Measurements from ENCODE around the gene COL27A1. TPM values are rescaled to one million over a fixed set of nuclear protein-coding genes. Genes with fewer than 3 reads are reported as not detected.

COL27A1 gene
- total and polyA plus RNA-seq, 2 experiments from 2014 or later: 10.5 to 18.0 TPM

- Histone ChIP-seq H3K27me3 (ENCODE audit: insufficient read depth) (peaks cover 42% of the 10 kb centered on the region), H2AFZ (0 out of 2 replicates have a peak overlapping the region, but pooled peaks have one; percentile 14), H3K27ac (ENCODE audit: low read depth) (no peak overlapping the region), H3F3A (replicated peaks; ENCODE audit: low read depth) (no peaks in the 10 kb centered on the region), H3K4me1 (ENCODE audit: insufficient read depth) (peaks cover 32% of the 10 kb centered on the region), H3K36me3 (ENCODE audit: insufficient read depth) (no peaks in the 10 kb centered on the region), H3K79me2 (replicated peaks; ENCODE audit: insufficient read depth) (peaks cover 30% of the 10 kb centered on the region), H3K4me3 (peak overlapping the region; percentile 84), H3K9me2 (ENCODE audit: insufficient read depth) (no peaks in the 10 kb centered on the region), H3K4me2 (peak overlapping the region; percentile 100), H4K20me1 (replicated peaks; ENCODE audit: insufficient read depth) (peaks cover 19% of the 10 kb centered on the region)
- Mint-ChIP-seq H3K27ac (no peak overlapping the region), H3K27me3 (ENCODE audit: insufficient read depth, low read depth, poor library complexity) (peaks cover 47% of the 10 kb centered on the region), H3K4me3 (peak overlapping the region; percentile 85), H3K9me3 (no peaks in the 10 kb centered on the region; the same call in 1 of the 3 replicates), H3K36me3 (ENCODE audit: low read depth) (peaks cover 3% of the 10 kb centered on the region; the same call in 1 of the 3 replicates), H3K4me1 (peaks cover 31% of the 10 kb centered on the region)
- peak; percentile 63 for DNase-seq (ENCODE audit: low spot score)
- peak; percentile 53 for ATAC-seq
- no peak for TF ChIP-seq ZNF331 (CRISPR knock-in tag; IDR thresholded peaks at IDR 0.05; ENCODE audit: low read depth)
- no peak for TF ChIP-seq JUNB (IDR thresholded peaks at IDR 0.05; ENCODE audit: unreplicated experiment)
- no peak for TF ChIP-seq POLR2AphosphoS5 (IDR thresholded peaks at IDR 0.05; ENCODE audit: low read depth)
- TF ChIP-seq EZH2 (IDR thresholded peaks at IDR 0.05; ENCODE audit: low read depth, unreplicated experiment): peak; percentile 24
- no peak for TF ChIP-seq NANOG (IDR thresholded peaks at IDR 0.05; ENCODE audit: borderline replicate concordance)
- no peak for TF ChIP-seq ZNF462 (CRISPR knock-in tag; IDR thresholded peaks at IDR 0.05)
- no peak for TF ChIP-seq EZH2phosphoT487 (IDR thresholded peaks at IDR 0.05; ENCODE audit: unreplicated experiment)
- no peak for TF ChIP-seq STAT1 (IDR thresholded peaks at IDR 0.05; ENCODE audit: unreplicated experiment)
- TF ChIP-seq ETS1 (IDR thresholded peaks at IDR 0.05): no peak
- TF ChIP-seq ZNF114 (CRISPR knock-in tag; IDR thresholded peaks at IDR 0.05): no peak
- no peak for TF ChIP-seq REST (IDR thresholded peaks at IDR 0.05; ENCODE audit: unreplicated experiment)
- peak in 1 of 2 experiments; percentile 32; a peak in 2 of 4 replicates for TF ChIP-seq CTCF (conservative IDR thresholded peaks at IDR 0.05; ENCODE audit: low read depth in 2 of 2)
These were observed 1.5 kb downstream of the COL27A1 start for GRCh38 chr9:114156657-114157421.

Measured in GM23338 (cell line).